ENCODE data around the gene PDE3B. TPM values are rescaled to one million over a fixed set of nuclear protein-coding genes. Genes with fewer than 3 reads are reported as not detected.
A peak's percentile ranks its signal among the peaks of the same experiment; 100 is the strongest.
"Not testable (repeated sequence)": the region's sequence is repeated elsewhere in the genome, so short reads cannot be mapped to it uniquely, and the experiment has no call there.

The PDE3B gene
- total and polyA plus RNA-seq, 9 of the 15 experiments (the other 6 are each of a cell fraction or from before 2014, with no cell fraction given) = 2.3 to 22.5 (median 12.2) TPM

- H3K9me3 ChIP-seq (replicated peaks; ENCODE audit: control insufficient read depth, insufficient read depth, low read depth, low read length); BruUV-seq (replicated peaks); FAIRE-seq; H3K27ac ChIP-seq (ENCODE audit: extremely low read depth, low read depth, low read length); CTCF ChIA-PET (ENCODE audit: low intra/inter-chr PET ratio); in situ Hi-C loops (cut with MboI); POLR2A ChIA-PET; H3K4me3 ChIP-seq; H3K27me3 ChIP-seq (ENCODE audit: control insufficient read depth in 2 of 2, insufficient read depth in 2 of 2, low read length in 2 of 2); H3K9me1 ChIP-seq (ENCODE audit: control insufficient read depth, insufficient read depth, low read length); H3K9ac ChIP-seq (ENCODE audit: insufficient read depth in 1 of 2, low read depth in 2 of 2, low read length in 2 of 2); H2AFZ ChIP-seq (ENCODE audit: low read depth, low read length); ATAC-seq; DNase-seq (ENCODE audit: extremely low read depth in 1 of 4, low spot score in 3 of 4); H4K20me1 ChIP-seq (replicated peaks; ENCODE audit: control insufficient read depth, insufficient read depth, low read length); H3K36me3 ChIP-seq (ENCODE audit: control insufficient read depth, insufficient read depth, low read length); H3K4me1 ChIP-seq (replicated peaks in 1 of 2; ENCODE audit: control insufficient read depth in 2 of 2, insufficient read depth in 2 of 2, low read length in 2 of 2); H3K79me2 ChIP-seq (ENCODE audit: control insufficient read depth, insufficient read depth, low read length); H3K4me2 ChIP-seq (ENCODE audit: insufficient read depth, low read length): not testable (repeated sequence)
- WGBS (ENCODE audit: insufficient coverage, low coverage, missing lambda C conversion rate) = 83% methylated on average over 4 of the region's 4 CpGs
- intact Hi-C loops (cut with micrococcal nuclease) = loop anchor here (10.0 kb wide), 1 partner anchor 279 kb away; the partner anchor contains the start of gene CALCB
- 0 out of 2 replicates have a peak, but pooled peaks have one; percentile 60 for TF ChIP-seq BCOR (IDR thresholded peaks at IDR 0.05)
- peak; percentile 78 for TF ChIP-seq ZNF146 (CRISPR knock-in tag; IDR thresholded peaks at IDR 0.05; ENCODE audit: unreplicated experiment)
Observed at GRCh38 chr11:14796028-14796427, 152.4 kb downstream of the PDE3B start.

GRCh38 chr11:14803846-14804245, 160.2 kb downstream of the PDE3B start:
- Histone ChIP-seq H3K9ac (ENCODE audit: insufficient read depth in 1 of 2, low read depth in 2 of 2, low read length in 2 of 2) (no peak overlapping the region), H3K27ac (ENCODE audit: extremely low read depth, low read depth, low read length) (no peak overlapping the region), H3K4me1 (replicated peaks in 1 of 2; ENCODE audit: control insufficient read depth in 2 of 2, insufficient read depth in 2 of 2, low read length in 2 of 2) (no peaks in the 10 kb centered on the region; a peak in 1 of 5 replicates), H3K4me2 (ENCODE audit: insufficient read depth, low read length) (no peak overlapping the region), H3K9me3 (replicated peaks; ENCODE audit: control insufficient read depth, insufficient read depth, low read depth, low read length) (no peaks in the 10 kb centered on the region), H3K27me3 (ENCODE audit: control insufficient read depth in 2 of 2, insufficient read depth in 2 of 2, low read length in 2 of 2) (no peaks in the 10 kb centered on the region), H3K9me1 (ENCODE audit: control insufficient read depth, insufficient read depth, low read length) (no peaks in the 10 kb centered on the region), H3K79me2 (ENCODE audit: control insufficient read depth, insufficient read depth, low read length) (no peaks in the 10 kb centered on the region), H2AFZ (ENCODE audit: low read depth, low read length) (no peak overlapping the region), H3K4me3 (no peak overlapping the region), H4K20me1 (replicated peaks; ENCODE audit: control insufficient read depth, insufficient read depth, low read length) (no peaks in the 10 kb centered on the region), H3K36me3 (ENCODE audit: control insufficient read depth, insufficient read depth, low read length) (peaks cover 10% of the 10 kb centered on the region; the same call in 2 of the 3 replicates)
- DNase-seq (ENCODE audit: extremely low read depth in 1 of 4, low spot score in 3 of 4) = no peak
- intact Hi-C loops (cut with micrococcal nuclease) (no loop called here), in situ Hi-C loops (cut with MboI) (no loop called here)
- ChIA-PET CTCF (ENCODE audit: low intra/inter-chr PET ratio) (no interaction called here), POLR2A (interaction anchor here (1.2 kb wide), 1 partner anchor 9 kb away, joined by 5 read pairs; no protein-coding TSS in a partner anchor)
- TF ChIP-seq GABPB1 (CRISPR knock-in tag; IDR thresholded peaks at IDR 0.05) (no peak), SMC3 (conservative IDR thresholded peaks at IDR 0.05; ENCODE audit: insufficient read depth, low read depth, low read length) (no peak), SMARCB1 (IDR thresholded peaks at IDR 0.05; ENCODE audit: insufficient read length, low read depth) (no peak), TBP (optimal IDR thresholded peaks at IDR 0.05; ENCODE audit: low read depth, low read length) (no peak), NFE2 (IDR thresholded peaks at IDR 0.05; ENCODE audit: low read depth) (no peak), NRF1 (conservative IDR thresholded peaks at IDR 0.05 in 1 of 2, IDR thresholded peaks at IDR 0.05 in 1 of 2) (no peak)
- FAIRE-seq = no peak
- 97% methylated on average over 2 of the region's 2 CpGs for WGBS (ENCODE audit: insufficient coverage, low coverage, missing lambda C conversion rate)
- BruUV-seq (replicated peaks) = no TSS peak
- no peak for ATAC-seq

Measured in K562 (cell line).